GM21423 (cell line): ENCODE results near the gene CHRNA1.

Experiments used
- ATAC-seq: cut with Tn5 transposase; IDR thresholded peaks from one replicate; pipeline ENCODE4 v1.9.1; 2021; ENCODE audit warnings: mild to moderate bottlenecking, moderate library complexity; ENCODE audit not compliant: unreplicated experiment

Gene CHRNA1

DNA sequence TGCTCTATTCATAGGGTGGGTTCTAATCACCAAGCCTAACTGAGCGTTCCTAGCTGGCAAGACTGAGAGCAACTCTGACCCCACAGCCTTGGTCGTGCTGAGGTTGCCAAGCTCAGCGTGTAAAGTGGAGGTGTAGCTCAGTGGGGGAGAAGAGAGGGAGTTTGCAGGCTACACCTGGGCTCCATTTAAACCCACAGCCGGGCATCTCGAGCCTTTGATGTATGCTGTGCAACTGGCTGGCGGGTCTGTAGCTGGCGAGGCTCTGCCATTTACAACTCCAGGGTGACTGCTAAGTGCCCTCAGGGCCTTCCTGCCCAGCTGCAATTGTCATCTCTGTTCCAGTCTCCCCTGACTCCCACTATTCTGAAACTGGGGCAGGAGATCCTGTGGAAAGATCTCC lies 20.0 kb upstream of the CHRNA1 start:
- no peak for ATAC-seq

DNA sequence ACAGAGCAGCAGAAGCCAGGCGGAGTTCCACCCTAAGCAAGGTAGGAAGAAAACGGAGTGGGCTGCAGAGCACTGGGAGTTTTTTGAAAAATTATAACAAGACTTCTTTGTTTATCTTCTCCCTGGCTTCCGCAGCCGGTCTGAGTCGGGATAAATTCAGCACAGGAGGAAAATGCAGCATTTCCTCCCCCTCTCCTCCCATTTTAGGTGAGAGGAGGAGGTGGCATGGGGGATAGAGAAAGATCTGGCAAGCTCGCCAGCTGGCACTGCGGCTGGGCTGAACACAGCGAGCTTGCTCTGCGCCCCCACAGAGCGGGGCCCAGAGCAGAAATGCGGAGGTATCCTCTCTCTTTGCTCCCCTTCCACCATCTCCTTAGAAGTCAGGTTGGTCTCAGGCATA lies 17.7 kb upstream of the CHRNA1 start:
- no peak for ATAC-seq

- no peak for ATAC-seq
Observed at GRCh38 chr2:174781298-174781697, 17.0 kb upstream of the CHRNA1 start.

- ATAC-seq, result no peak
Observed at GRCh38 chr2:174780856-174781255, 16.6 kb upstream of the CHRNA1 start.

DNA sequence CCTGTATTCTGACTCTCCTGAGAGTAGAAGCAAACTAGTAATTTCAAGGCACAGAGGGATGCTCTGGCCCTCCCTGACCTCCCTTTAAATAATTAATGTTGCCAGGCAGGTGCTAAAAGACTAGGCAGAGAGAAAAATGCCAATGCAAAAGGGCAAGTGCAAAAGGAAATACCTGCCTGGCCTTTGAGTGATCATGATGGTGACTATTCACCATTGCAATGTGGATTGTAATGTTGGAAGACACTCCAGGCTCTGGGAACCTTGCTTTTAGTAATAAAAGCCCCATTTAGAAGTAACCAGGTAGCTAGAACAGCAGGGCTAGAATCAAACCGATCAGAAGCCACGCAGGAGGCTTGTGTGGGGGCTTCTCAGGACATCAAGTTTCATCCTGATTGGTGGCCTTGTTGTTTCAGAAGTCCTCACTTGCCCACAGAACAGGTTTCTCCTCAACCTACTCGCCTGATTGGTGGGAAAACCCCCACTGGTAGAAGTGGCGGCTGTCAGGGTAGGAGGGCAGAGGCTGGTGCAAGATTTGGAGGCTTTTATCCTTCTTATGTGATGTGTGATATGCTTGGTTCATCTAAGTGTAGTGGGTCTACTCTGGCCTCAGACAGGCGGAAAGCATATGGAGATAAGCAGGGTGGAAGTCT lies 16.0 kb upstream of the CHRNA1 start:
- no peak for ATAC-seq

GRCh38 chr2:174779361-174779928 lies 15.2 kb upstream of the CHRNA1 start:
- ATAC-seq, result no peak

GRCh38 chr2:174778085-174778981 lies 14.1 kb upstream of the CHRNA1 start:
- peak; percentile 84 for ATAC-seq

- no peak for ATAC-seq
Observed at GRCh38 chr2:174777347-174778084, 13.2 kb upstream of the CHRNA1 start.

DNA sequence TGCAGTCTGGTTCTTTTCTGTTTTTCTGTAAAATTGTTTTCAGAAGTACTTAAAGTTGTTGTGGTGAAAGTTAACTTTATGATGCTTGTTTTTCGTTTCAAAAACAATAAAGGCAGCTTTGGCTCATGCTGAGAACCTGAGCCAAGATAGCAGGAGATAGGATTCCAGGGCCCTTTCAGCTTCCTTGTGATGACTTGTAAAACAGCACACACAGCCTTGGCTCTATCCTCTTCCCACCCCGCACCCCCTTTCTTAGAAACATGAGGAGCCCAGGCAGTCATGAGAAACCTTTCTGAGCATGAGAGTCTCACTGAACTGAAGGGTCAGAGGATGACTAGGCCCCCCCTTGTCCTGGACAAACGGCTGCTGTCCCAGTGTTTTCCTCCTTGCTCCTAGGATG lies 12.4 kb upstream of the CHRNA1 start:
- no peak for ATAC-seq

- no peak for ATAC-seq
Observed at GRCh38 chr2:174776223-174776622, 12.0 kb upstream of the CHRNA1 start.

DNA sequence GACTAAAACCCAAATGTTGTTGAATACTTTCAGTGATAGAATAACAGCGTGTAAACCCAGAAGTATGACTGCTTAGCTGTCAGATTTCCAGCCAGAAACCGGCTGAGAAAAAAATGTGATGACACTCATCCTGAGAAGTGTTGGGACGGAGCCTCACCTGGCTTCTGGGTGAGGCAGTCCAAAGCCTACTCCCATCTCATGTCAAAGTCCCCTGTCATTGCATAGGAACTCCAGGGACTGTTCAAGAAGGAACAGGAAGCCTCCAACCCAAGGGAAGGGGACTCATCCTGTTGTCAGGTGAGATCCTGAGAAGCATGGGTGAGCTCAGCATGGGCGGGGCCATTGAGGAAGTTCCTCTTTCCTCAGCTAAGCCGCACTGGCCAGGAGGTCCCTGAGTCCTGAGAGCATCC lies 11.3 kb upstream of the CHRNA1 start:
- no peak for ATAC-seq

GRCh38 chr2:174774886-174775285 lies 10.6 kb upstream of the CHRNA1 start:
- ATAC-seq, result no peak

DNA sequence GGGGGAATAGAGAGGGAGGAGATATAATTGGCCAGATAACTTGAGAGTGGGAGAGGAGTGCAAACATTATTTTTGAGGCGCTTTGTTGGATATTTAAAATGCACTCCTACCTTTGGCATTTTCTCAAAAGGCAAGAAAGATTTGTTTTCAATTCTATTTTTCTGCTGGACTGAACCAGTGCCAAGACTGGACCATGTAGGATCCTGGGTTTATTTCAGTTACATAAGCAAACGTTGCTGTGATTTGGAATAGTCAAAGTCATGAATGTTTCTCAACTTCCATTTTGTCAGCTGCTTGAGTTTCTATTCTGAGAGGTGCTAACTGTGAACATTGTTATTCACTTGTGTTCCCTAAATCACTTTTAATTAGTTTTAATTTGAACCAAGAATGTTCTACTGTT lies 8.9 kb upstream of the CHRNA1 start:
- no peak for ATAC-seq

- ATAC-seq, result no peak
Observed at GRCh38 chr2:174772472-174772801, 8.2 kb upstream of the CHRNA1 start.

GRCh38 chr2:174771631-174772471 lies 7.6 kb upstream of the CHRNA1 start:
- ATAC-seq, result no peak

- ATAC-seq, result no peak
Observed at GRCh38 chr2:174771136-174771535, 6.9 kb upstream of the CHRNA1 start.

- ATAC-seq, result no peak
Observed at GRCh38 chr2:174768557-174768956, 4.3 kb upstream of the CHRNA1 start.

- ATAC-seq, result no peak
Observed at GRCh38 chr2:174766271-174766670, 2.0 kb upstream of the CHRNA1 start.

GRCh38 chr2:174765576-174765975 lies 1.3 kb upstream of the CHRNA1 start:
- no peak for ATAC-seq

GRCh38 chr2:174763780-174764179 lies 492 bp downstream of the CHRNA1 start:
- no peak for ATAC-seq

- no peak for ATAC-seq
Observed at GRCh38 chr2:174762464-174762863, 1.8 kb downstream of the CHRNA1 start.
